Endothelial cell (in vitro differentiated cells): Measurements from ENCODE around the gene ZNF674. TPM values are rescaled to one million over a fixed set of nuclear protein-coding genes. Genes with fewer than 3 reads are reported as not detected.

Source experiments
- DNase-seq: peaks from one replicate; pipeline ENCODE4 v3.0.0; 2021; ENCODE audit warnings: low spot score
- H3K27ac Mint-ChIP-seq: one replicate; pipeline ENCODE4 v1.8.0; 2021; ENCODE audit warnings: mixed read lengths, inconsistent platforms; ENCODE audit not compliant: unreplicated experiment
- H3K27me3 Mint-ChIP-seq: one replicate; pipeline ENCODE4 v1.8.0; 2021; ENCODE audit warnings: mild to moderate bottlenecking, moderate library complexity, mixed read lengths, inconsistent platforms; ENCODE audit not compliant: unreplicated experiment
- H3K36me3 Mint-ChIP-seq: one replicate; pipeline ENCODE4 v1.8.0; 2021; ENCODE audit warnings: mild to moderate bottlenecking, low read depth, mixed read lengths, inconsistent platforms; ENCODE audit not compliant: unreplicated experiment
- H3K4me1 Mint-ChIP-seq: one replicate; pipeline ENCODE4 v1.8.0; 2021; ENCODE audit warnings: mild to moderate bottlenecking, mixed read lengths, inconsistent platforms; ENCODE audit not compliant: unreplicated experiment
- H3K4me3 Mint-ChIP-seq: one replicate; pipeline ENCODE4 v1.8.0; 2021; ENCODE audit warnings: mild to moderate bottlenecking, mixed read lengths, inconsistent platforms; ENCODE audit not compliant: unreplicated experiment
- H3K9me3 Mint-ChIP-seq: one replicate; pipeline ENCODE4 v1.8.0; 2021; ENCODE audit warnings: mixed read lengths, inconsistent platforms; ENCODE audit not compliant: unreplicated experiment
- total RNA-seq: library from RNA; stranded (reverse); fragmentation: NEBNext Ultra II Directional; extraction: Animal tissue kit (Norgen Biotek cat#: 25700); gene quantifications from one replicate; pipeline ENCODE4 v1.2.1, GENCODE V29; 2021; ENCODE audit not compliant: unreplicated experiment
- TF ChIP-seq, protein P1 (sequence below): fragments of 200-600 bp; sonication (generic); IDR thresholded peaks from one replicate; pipeline ENCODE4 v1.5.0; 2021; ENCODE audit warnings: antibody characterized with exemption; ENCODE audit not compliant: unreplicated experiment

ZNF674 gene
- total RNA-seq, 1 donor from 2014 or later: 7.3 TPM

DNA sequence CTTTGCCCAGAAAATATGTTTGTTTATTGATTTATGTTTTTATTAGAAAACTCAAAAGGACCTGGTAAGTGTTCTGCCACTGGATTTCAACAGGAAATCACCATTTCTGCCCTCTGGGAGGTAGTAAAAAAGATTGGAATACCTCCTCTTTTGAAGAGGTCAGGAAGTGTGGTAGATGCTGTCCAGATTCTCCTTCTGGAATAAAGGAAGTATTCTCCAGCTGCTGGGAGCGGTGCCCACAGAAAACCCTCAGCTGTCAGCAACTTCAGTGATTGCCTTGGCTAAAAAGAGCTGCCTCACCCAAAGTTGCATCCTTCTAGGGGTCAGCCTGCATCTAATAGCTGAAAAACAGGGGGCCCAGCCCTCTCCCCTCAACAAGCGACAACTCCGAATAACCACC, 13.8 kb upstream of the ZNF674 start:
- TF ChIP-seq, protein P1, sequence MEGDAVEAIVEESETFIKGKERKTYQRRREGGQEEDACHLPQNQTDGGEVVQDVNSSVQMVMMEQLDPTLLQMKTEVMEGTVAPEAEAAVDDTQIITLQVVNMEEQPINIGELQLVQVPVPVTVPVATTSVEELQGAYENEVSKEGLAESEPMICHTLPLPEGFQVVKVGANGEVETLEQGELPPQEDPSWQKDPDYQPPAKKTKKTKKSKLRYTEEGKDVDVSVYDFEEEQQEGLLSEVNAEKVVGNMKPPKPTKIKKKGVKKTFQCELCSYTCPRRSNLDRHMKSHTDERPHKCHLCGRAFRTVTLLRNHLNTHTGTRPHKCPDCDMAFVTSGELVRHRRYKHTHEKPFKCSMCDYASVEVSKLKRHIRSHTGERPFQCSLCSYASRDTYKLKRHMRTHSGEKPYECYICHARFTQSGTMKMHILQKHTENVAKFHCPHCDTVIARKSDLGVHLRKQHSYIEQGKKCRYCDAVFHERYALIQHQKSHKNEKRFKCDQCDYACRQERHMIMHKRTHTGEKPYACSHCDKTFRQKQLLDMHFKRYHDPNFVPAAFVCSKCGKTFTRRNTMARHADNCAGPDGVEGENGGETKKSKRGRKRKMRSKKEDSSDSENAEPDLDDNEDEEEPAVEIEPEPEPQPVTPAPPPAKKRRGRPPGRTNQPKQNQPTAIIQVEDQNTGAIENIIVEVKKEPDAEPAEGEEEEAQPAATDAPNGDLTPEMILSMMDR: no peak
- Mint-ChIP-seq H3K4me3 (no peak overlapping the region), H3K27ac (no peak overlapping the region), H3K27me3 (no peaks in the 10 kb centered on the region), H3K9me3 (no peaks in the 10 kb centered on the region), H3K36me3 (peaks cover 4% of the 10 kb centered on the region), H3K4me1 (peaks cover 17% of the 10 kb centered on the region)
- no peak for DNase-seq

DNA sequence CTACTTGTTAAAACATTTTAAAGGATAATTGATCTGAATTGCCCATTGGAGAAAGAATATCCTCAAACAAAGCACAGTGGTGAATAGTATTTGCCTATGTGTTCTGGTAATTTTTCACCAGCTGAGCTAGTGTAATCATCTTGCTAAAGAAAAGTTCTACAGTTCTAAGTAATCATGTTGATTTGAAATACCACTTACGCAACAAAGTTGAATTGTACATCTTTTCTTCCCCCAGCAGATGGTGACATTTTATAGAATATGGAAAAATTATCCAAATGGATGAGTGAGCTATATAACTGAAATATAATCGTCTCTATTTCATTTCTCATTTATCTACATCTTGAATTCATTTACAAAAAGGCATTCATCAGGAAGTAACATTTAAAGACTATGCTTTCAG, 9.7 kb upstream of the ZNF674 start:
- Mint-ChIP-seq H3K27ac (no peak overlapping the region), H3K27me3 (no peaks in the 10 kb centered on the region), H3K9me3 (no peaks in the 10 kb centered on the region), H3K4me1 (no peaks in the 10 kb centered on the region), H3K4me3 (no peak overlapping the region), H3K36me3 (peaks cover 7% of the 10 kb centered on the region)
- DNase-seq: no peak
- TF ChIP-seq, protein P1: no peak

DNA sequence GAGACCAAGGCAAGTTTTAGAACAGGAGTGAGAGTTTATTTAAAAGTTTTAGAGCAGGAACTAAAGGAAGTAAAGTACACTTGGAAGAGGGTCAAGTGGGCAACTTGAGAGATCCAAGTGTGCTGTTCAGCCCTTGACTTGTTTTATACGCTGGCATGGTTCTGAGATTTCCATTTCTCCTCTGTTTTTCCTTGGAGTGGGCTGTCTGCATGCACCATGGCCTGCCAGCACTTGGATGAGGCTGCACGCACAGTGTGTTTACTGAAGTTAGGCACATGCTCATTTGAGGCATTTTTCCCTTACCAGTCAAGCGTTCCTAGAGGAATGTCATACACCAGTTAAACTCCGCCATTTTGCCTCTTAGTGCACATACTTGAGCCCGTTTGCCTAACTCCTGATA, 8.7 kb upstream of the ZNF674 start:
- Mint-ChIP-seq H3K4me1 (no peaks in the 10 kb centered on the region), H3K27ac (no peak overlapping the region), H3K4me3 (no peak overlapping the region)

DNA sequence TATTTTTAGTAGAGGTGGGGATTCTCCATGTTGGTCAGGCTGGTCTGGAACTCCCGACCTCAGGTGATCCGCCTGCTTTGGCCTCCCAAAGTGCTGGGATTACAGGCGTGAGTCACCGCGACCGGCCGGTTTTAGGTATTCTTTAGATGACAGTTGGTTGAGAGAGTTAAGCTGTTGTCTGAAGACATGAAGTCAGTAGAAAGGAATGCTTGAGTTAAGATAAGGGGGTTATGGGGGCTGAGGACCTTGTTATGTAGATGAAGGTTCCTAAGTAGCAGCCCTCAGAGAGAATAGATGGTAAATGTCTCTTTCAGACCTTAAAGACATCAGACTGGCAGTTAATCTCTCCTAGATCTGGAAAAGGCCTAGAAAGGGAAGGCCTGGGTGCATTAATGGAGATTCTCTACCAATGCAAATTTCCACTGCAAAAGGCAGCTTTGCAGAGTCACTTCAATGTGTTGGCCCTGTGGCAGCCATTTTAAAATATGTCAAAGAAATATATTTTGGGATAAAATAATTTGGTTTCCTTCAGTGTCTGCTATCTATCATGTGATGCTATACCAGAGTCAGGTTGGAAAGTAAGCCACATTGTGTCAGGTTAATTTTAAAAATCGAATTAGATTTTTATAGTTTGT, 6.4 kb upstream of the ZNF674 start:
- TF ChIP-seq, protein P1: no peak
- H3K27ac Mint-ChIP-seq: no peak overlapping the region
- no peaks in the 10 kb centered on the region for H3K27me3 Mint-ChIP-seq
- no peaks in the 10 kb centered on the region for H3K9me3 Mint-ChIP-seq
- no peaks in the 10 kb centered on the region for H3K4me1 Mint-ChIP-seq
- H3K36me3 Mint-ChIP-seq: peaks cover 8% of the 10 kb centered on the region
- H3K4me3 Mint-ChIP-seq: no peak overlapping the region
- DNase-seq: no peak

More for the DNA sequence above, 8.7 kb upstream of the ZNF674 start:
- no peaks in the 10 kb centered on the region for H3K9me3 Mint-ChIP-seq
- H3K27me3 Mint-ChIP-seq: no peaks in the 10 kb centered on the region
- H3K36me3 Mint-ChIP-seq: peaks cover 9% of the 10 kb centered on the region
- DNase-seq: no peak
- TF ChIP-seq, protein P1: no peak

DNA sequence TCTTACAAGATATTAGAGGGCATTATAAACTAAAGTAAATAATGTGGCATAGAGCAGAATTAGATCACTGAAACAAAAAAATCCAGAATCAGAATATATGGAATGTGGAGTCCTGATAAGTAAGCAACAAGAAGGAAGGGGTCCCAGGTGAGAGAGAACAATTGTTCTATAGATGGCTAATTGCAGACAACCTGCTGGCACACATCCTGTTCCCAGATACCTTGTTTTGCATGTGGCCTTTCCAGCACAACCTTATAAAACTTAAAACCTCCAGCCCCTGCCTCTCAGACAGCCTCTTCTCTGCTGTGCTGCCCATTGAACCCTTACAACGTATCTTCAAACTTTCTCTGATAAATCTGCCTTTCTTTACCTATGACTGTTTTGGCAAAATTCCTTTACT, 4.7 kb upstream of the ZNF674 start:
- no peaks in the 10 kb centered on the region for H3K27me3 Mint-ChIP-seq
- DNase-seq: no peak
- H3K4me1 Mint-ChIP-seq: peaks cover 5% of the 10 kb centered on the region
- peak overlapping the region; percentile 47 for H3K4me3 Mint-ChIP-seq
- H3K36me3 Mint-ChIP-seq: peaks cover 8% of the 10 kb centered on the region
- H3K27ac Mint-ChIP-seq: no peak overlapping the region
- TF ChIP-seq, protein P1: no peak
- no peaks in the 10 kb centered on the region for H3K9me3 Mint-ChIP-seq
